Caco-2 (cell line): ENCODE data around the gene TAS2R60. TPM values are rescaled to one million over a fixed set of nuclear protein-coding genes. Genes with fewer than 3 reads are reported as not detected.
"Not testable (repeated sequence)": the region's sequence is repeated elsewhere in the genome, so short reads cannot be mapped to it uniquely, and the experiment has no call there.

Experiments used
- BruUV-seq: library from RNA; stranded (reverse); fragments of 400-500 nt; replicated peaks from 2 replicates; lab custom pipeline; 2021; lab: Mats Ljungman, UMichigan
- CTCF ChIA-PET: fragments of 300-600 bp; sonication (Branson Sonifier 250); formaldehyde crosslinking; loops from one replicate; lab custom pipeline; 2022; ENCODE audit warnings: antibody characterized with exemption; lab: Charles Lee
- POLR2A ChIA-PET: fragments of 300-600 bp; sonication (Branson Sonifier 250); formaldehyde crosslinking; loops from one replicate; lab custom pipeline; 2022; ENCODE audit warnings: antibody characterized with exemption; lab: Charles Lee
- DNase-seq, 2 experiments: peaks; one replicate each; pipeline versions ENCODE4 v3.0.0 to v3.0.0-alpha.2; 2020 to 2022
- H3K27me3 ChIP-seq: replicated peaks from 2 replicates; pipeline ENCODE4 v1.6.0; 2011; ENCODE audit warnings: low read length; ENCODE audit not compliant: control insufficient read depth, insufficient read depth
- H3K36me3 ChIP-seq: 2 replicates; pipeline ENCODE4 v1.5.1; 2011; ENCODE audit warnings: low read length; ENCODE audit not compliant: control insufficient read depth, insufficient read depth
- H3K4me1 ChIP-seq: fragments of 250-450 bp; sonication (Bioruptor Pico); 2 replicates; pipeline ENCODE4 v1.5.1; 2020; ENCODE audit warnings: mild to moderate bottlenecking
- H3K4me3 ChIP-seq: 2 replicates; pipeline ENCODE4 v1.5.1; 2011; ENCODE audit warnings: low read depth, mild to moderate bottlenecking, control low read depth, low read length
- H3K9me3 ChIP-seq: fragments of 250-450 bp; sonication (Bioruptor Pico); 2 replicates; pipeline ENCODE4 v1.5.1; 2020; ENCODE audit warnings: mild to moderate bottlenecking, moderate library complexity
- H3K27ac Mint-ChIP-seq: one replicate; pipeline ENCODE4 v1.8.0; 2022; ENCODE audit warnings: mixed read lengths; ENCODE audit not compliant: unreplicated experiment
- H3K27me3 Mint-ChIP-seq: one replicate; pipeline ENCODE4 v1.8.0; 2022; ENCODE audit warnings: mixed read lengths; ENCODE audit not compliant: insufficient read depth, unreplicated experiment
- H3K36me3 Mint-ChIP-seq: one replicate; pipeline ENCODE4 v1.8.0; 2022; ENCODE audit warnings: mild to moderate bottlenecking, mixed read lengths; ENCODE audit not compliant: insufficient read depth, unreplicated experiment
- H3K4me1 Mint-ChIP-seq: one replicate; pipeline ENCODE4 v1.8.0; 2022; ENCODE audit warnings: low read depth, mixed read lengths; ENCODE audit not compliant: unreplicated experiment
- H3K4me3 Mint-ChIP-seq: one replicate; pipeline ENCODE4 v1.8.0; 2022; ENCODE audit warnings: mild to moderate bottlenecking, moderate library complexity, mixed read lengths; ENCODE audit not compliant: unreplicated experiment
- H3K9me3 Mint-ChIP-seq: one replicate; pipeline ENCODE4 v1.8.0; 2022; ENCODE audit warnings: mixed read lengths; ENCODE audit not compliant: unreplicated experiment
- CTCF ChIP-seq, 2 experiments: fragments of 200-600 bp in 1 of 2; IDR thresholded peaks; 1 replicate in 1 of 2; 2 replicates in 1 of 2; pipeline versions ENCODE4 v1.5.1 to v1.8.0; 2011 to 2022; ENCODE audit warnings: antibody characterized with exemption in 1 of 2, control low read depth in 1 of 2, inconsistent platforms in 1 of 2, low read depth in 1 of 2, low read length in 1 of 2, mild to moderate bottlenecking in 1 of 2, moderate library complexity in 1 of 2; ENCODE audit not compliant: insufficient read depth in 1 of 2, severe bottlenecking in 1 of 2, unreplicated experiment in 1 of 2
- intact Hi-C: fragments of 100-400 bp; cut with micrococcal nuclease; formaldehyde crosslinking; loops from one replicate; pipeline ENCODE4 v1.10.0; 2022; ENCODE audit not compliant: unreplicated experiment
- total RNA-seq: library from RNA; stranded (reverse); gene quantifications from 2 replicates; pipeline ENCODE4 v1.2.3, GENCODE V29; 2022

The TAS2R60 gene
- total RNA-seq, 1 experiment from 2014 or later = not detected

GRCh38 chr7:143419880-143420279 lies 23.4 kb upstream of the TAS2R60 start:
- Mint-ChIP-seq H3K4me1 (peaks cover 13% of the 10 kb centered on the region), H3K36me3 (no peaks in the 10 kb centered on the region), H3K27ac (no peak overlapping the region), H3K9me3 (no peaks in the 10 kb centered on the region), H3K4me3 (no peak overlapping the region), H3K27me3 (no peaks in the 10 kb centered on the region)
- BruUV-seq = no TSS peak
- CTCF ChIA-PET = no interaction called here
- H3K27me3 ChIP-seq = no peaks in the 10 kb centered on the region
- no peaks in the 10 kb centered on the region; the same call in 1 of the 2 replicates for H3K36me3 ChIP-seq
- intact Hi-C loops = no loop called here
- no peak overlapping the region for H3K4me3 ChIP-seq
- peaks cover 3% of the 10 kb centered on the region; the same call in 1 of the 2 replicates for H3K9me3 ChIP-seq
- no peaks in the 10 kb centered on the region; the same call in 1 of the 2 replicates for H3K4me1 ChIP-seq
- POLR2A ChIA-PET = no interaction called here
- TF ChIP-seq CTCF (IDR thresholded peaks at IDR 0.05; ENCODE audit: insufficient read depth in 1 of 2, low read depth in 1 of 2, low read length in 1 of 2, severe bottlenecking in 1 of 2, unreplicated experiment in 1 of 2) = no peak
- DNase-seq = no peak

GRCh38 chr7:143420624-143421023 lies 22.6 kb upstream of the TAS2R60 start:
- H3K4me1 ChIP-seq, DNase-seq, POLR2A ChIA-PET, intact Hi-C loops, H3K27ac Mint-ChIP-seq, H3K4me1 Mint-ChIP-seq, H3K4me3 Mint-ChIP-seq, H3K27me3 Mint-ChIP-seq, CTCF ChIA-PET, H3K9me3 ChIP-seq, H3K4me3 ChIP-seq, H3K36me3 Mint-ChIP-seq, BruUV-seq, H3K27me3 ChIP-seq, H3K9me3 Mint-ChIP-seq, H3K36me3 ChIP-seq: not testable (repeated sequence)

DNA sequence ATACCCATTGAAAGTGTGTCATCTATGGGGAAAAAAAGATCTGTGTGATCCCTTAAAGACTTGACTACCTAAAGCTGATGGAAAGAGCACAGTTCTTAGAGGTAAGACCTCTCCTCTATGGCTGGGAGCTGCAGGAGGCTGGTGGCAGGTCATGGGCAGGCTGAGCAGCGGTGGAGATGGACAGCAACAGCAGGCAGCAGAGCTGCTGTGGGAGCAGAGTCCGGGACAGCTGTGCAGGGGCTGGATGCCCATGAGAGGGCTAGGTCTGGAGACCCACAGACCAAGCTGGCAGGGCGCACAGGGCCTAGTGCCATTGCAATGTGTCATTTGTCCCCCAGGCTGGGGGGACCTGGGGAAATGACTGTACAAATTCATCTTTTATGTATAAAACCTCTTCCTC lies 21.2 kb upstream of the TAS2R60 start:
- Histone ChIP-seq H3K36me3 (no peaks in the 10 kb centered on the region; the same call in 1 of the 2 replicates), H3K27me3 (no peaks in the 10 kb centered on the region), H3K4me1 (peaks cover 5% of the 10 kb centered on the region; the same call in 1 of the 2 replicates), H3K4me3 (no peak overlapping the region), H3K9me3 (peaks cover 3% of the 10 kb centered on the region; the same call in 1 of the 2 replicates)
- no peak for DNase-seq
- peaks cover 7% of the 10 kb centered on the region for H3K4me1 Mint-ChIP-seq
- no TSS peak for BruUV-seq
- POLR2A ChIA-PET = no interaction called here
- intact Hi-C loops = no loop called here
- H3K27me3 Mint-ChIP-seq = no peaks in the 10 kb centered on the region
- no peak for TF ChIP-seq CTCF (IDR thresholded peaks at IDR 0.05; ENCODE audit: insufficient read depth in 1 of 2, low read depth in 1 of 2, low read length in 1 of 2, severe bottlenecking in 1 of 2, unreplicated experiment in 1 of 2)
- CTCF ChIA-PET = no interaction called here
- no peaks in the 10 kb centered on the region for H3K9me3 Mint-ChIP-seq
- no peak overlapping the region for H3K4me3 Mint-ChIP-seq
- H3K36me3 Mint-ChIP-seq = no peaks in the 10 kb centered on the region
- no peak overlapping the region for H3K27ac Mint-ChIP-seq

DNA sequence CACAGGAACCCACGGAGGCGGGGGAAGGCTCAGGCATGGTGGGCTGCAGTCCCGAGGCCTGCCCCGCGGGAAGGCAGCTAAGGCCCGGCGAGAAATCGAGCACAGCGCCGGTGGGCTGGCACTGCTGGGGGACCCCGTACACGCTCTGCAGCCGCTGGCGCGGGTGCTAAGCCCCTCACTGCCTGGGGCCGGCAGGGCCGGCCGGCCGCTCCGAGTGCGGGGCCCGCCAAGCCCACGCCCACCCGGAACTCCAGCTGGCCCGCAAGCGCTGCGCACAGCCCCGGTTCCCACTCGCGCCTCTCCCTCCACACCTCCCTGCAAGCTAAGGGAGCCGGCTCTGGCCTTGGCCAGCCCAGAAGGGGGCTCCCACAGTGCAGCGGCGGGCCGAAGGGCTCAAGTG lies 18.8 kb upstream of the TAS2R60 start:
- H3K27me3 Mint-ChIP-seq, H3K27ac Mint-ChIP-seq, DNase-seq, H3K4me3 ChIP-seq, H3K4me1 Mint-ChIP-seq, H3K36me3 Mint-ChIP-seq, intact Hi-C loops, H3K9me3 ChIP-seq, H3K4me3 Mint-ChIP-seq, H3K4me1 ChIP-seq, H3K9me3 Mint-ChIP-seq, H3K27me3 ChIP-seq, BruUV-seq, POLR2A ChIA-PET, H3K36me3 ChIP-seq: not testable (repeated sequence)
- CTCF ChIA-PET = interaction anchor here (1.5 kb wide), 1 partner anchor 17 kb away, joined by 4 read pairs; no protein-coding TSS in a partner anchor
